HEK293T (cell line): ENCODE data around the gene AIF1L.

Experiments
- CTCF ChIA-PET: fragments of 350-600 bp; formaldehyde crosslinking; extraction: SDS; loops from one replicate; lab custom pipeline; 2021; ENCODE audit warnings: antibody characterized with exemption, inconsistent platforms; lab: Yijun Ruan, JAX
- POLR2A ChIA-PET: fragments of 350-600 bp; formaldehyde crosslinking; extraction: SDS; loops from one replicate; lab custom pipeline; 2020; ENCODE audit warnings: antibody characterized with exemption, inconsistent platforms; lab: Yijun Ruan, JAX
- DNase-seq: peaks from one replicate; pipeline ENCODE4 v3.0.0; 2012; ENCODE audit warnings: mixed read lengths; ENCODE audit errors: extremely low spot score
- FOXA1 ChIP-seq: fragments of 450-650 bp; IDR thresholded peaks from 2 replicates; pipeline ENCODE4 v1.6.1; 2016; ENCODE audit warnings: mild to moderate bottlenecking
- SP1 ChIP-seq: fragments of 450-650 bp; IDR thresholded peaks from 2 replicates; pipeline ENCODE4 v1.6.1; 2017
- TARDBP ChIP-seq: fragments of 450-650 bp; IDR thresholded peaks from 2 replicates; pipeline ENCODE4 v1.6.1; 2016

The AIF1L gene

GRCh38 chr9:131167936-131168335 is 71.6 kb downstream of the AIF1L start:
- no peak for DNase-seq
- ChIA-PET CTCF (no interaction called here), POLR2A (no interaction called here)
- TF ChIP-seq SP1 (no peak), TARDBP (no peak)

DNA sequence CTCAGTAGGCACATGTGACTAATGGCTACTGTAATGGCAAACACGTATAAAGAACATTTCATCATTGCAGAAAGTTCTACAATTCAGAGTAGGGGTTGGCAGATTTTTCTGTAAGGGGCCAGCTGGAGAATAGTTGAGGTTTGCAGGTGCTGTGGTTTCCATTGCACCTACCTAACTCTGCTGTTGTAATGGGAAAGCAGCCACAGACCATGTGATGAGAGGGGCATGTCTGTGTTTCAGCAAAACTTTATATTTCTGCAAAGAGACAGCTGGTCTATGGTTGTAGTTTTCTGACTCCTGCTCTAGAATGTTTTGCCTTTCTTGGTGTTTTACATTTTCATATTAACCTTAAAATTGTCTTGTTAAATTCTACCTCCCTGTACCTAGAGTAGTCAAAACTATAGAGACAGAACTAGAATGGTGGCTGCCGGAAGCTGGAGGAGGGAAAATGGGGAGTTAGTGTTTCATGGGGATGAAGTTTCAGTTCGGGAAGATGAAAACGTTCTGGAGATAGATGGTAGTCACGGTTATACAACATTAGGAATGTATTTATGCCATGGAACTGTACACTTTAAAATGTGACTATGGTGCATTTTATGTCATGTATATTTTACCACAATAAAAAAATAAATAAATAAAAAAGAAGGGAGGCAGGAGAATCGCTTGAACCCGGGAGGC is 73.4 kb downstream of the AIF1L start:
- DNase-seq: no peak
- ChIA-PET CTCF (no interaction called here), POLR2A (no interaction called here)
- no peak for TF ChIP-seq FOXA1
